Calu3 (cell line): Measurements from ENCODE around the gene MSANTD2. TPM values are rescaled to one million over a fixed set of nuclear protein-coding genes. Genes with fewer than 3 reads are reported as not detected.

ENCODE experiments used
- BruUV-seq: library from RNA; stranded (reverse); fragments of 400-500 nt; replicated peaks from 2 replicates; lab custom pipeline; 2021; lab: Mats Ljungman, UMichigan
- CTCF ChIA-PET: fragments of 300-600 bp; sonication (Branson Sonifier 250); formaldehyde crosslinking; loops from one replicate; lab custom pipeline; 2022; ENCODE audit warnings: antibody characterized with exemption; lab: Charles Lee
- DNase-seq: peaks from one replicate; pipeline ENCODE4 v3.0.0; 2022
- H3K27ac Mint-ChIP-seq: one replicate; pipeline ENCODE4 v1.8.0; 2022; ENCODE audit warnings: mixed read lengths; ENCODE audit not compliant: unreplicated experiment
- H3K27me3 Mint-ChIP-seq: one replicate; pipeline ENCODE4 v1.8.0; 2022; ENCODE audit warnings: mixed read lengths; ENCODE audit not compliant: unreplicated experiment
- H3K36me3 Mint-ChIP-seq: one replicate; pipeline ENCODE4 v1.8.0; 2022; ENCODE audit warnings: mild to moderate bottlenecking, moderate library complexity, mixed read lengths; ENCODE audit not compliant: insufficient read depth, unreplicated experiment
- H3K4me1 Mint-ChIP-seq: one replicate; pipeline ENCODE4 v1.8.0; 2022; ENCODE audit warnings: mild to moderate bottlenecking, low read depth, mixed read lengths; ENCODE audit not compliant: unreplicated experiment
- H3K4me3 Mint-ChIP-seq: one replicate; pipeline ENCODE4 v1.8.0; 2022; ENCODE audit warnings: mild to moderate bottlenecking, low read depth, moderate library complexity, mixed read lengths; ENCODE audit not compliant: unreplicated experiment
- H3K9me3 Mint-ChIP-seq: one replicate; pipeline ENCODE4 v1.8.0; 2022; ENCODE audit warnings: low read depth, mixed read lengths; ENCODE audit not compliant: unreplicated experiment
- CTCF ChIP-seq: fragments of 200-600 bp; IDR thresholded peaks from one replicate; pipeline ENCODE4 v1.8.0; 2022; ENCODE audit warnings: antibody characterized with exemption; ENCODE audit not compliant: unreplicated experiment
- intact Hi-C: fragments of 100-400 bp; cut with micrococcal nuclease; formaldehyde crosslinking; loops from one replicate; pipeline ENCODE4 v1.10.0; 2022; ENCODE audit not compliant: unreplicated experiment
- total RNA-seq: library from RNA; stranded (reverse); gene quantifications from 2 replicates; pipeline ENCODE4 v1.2.3, GENCODE V29; 2022

The MSANTD2 gene
- total RNA-seq, 1 experiment from 2014 or later = 13.0 TPM

- peak overlapping the region; percentile 73 for H3K4me3 Mint-ChIP-seq
- TF ChIP-seq CTCF = peak; percentile 72
- no TSS peak for BruUV-seq
- peaks cover 17% of the 10 kb centered on the region for H3K36me3 Mint-ChIP-seq
- H3K27me3 Mint-ChIP-seq = no peaks in the 10 kb centered on the region
- CTCF ChIA-PET = interaction anchor here (1.1 to 1.8 kb wide), 5 partner anchors 10 to 118 kb away, joined by 3 to 11 read pairs (median 6); partner anchors contain the start of genes SIAE and SPA17
- H3K27ac Mint-ChIP-seq = no peak overlapping the region
- H3K4me1 Mint-ChIP-seq = peaks cover 16% of the 10 kb centered on the region
- peak; percentile 83 for DNase-seq
- no peaks in the 10 kb centered on the region for H3K9me3 Mint-ChIP-seq
- intact Hi-C loops = loop anchor here (2.0 kb wide), 1 partner anchor 78 kb away; no protein-coding TSS in a partner anchor
These were observed 41.6 kb downstream of the MSANTD2 start for GRCh38 chr11:124758355-124759265.

GRCh38 chr11:124757320-124757719, 42.9 kb downstream of the MSANTD2 start:
- BruUV-seq = no TSS peak
- H3K27me3 Mint-ChIP-seq = no peaks in the 10 kb centered on the region

GRCh38 chr11:124756753-124757227, 43.4 kb downstream of the MSANTD2 start:
- intact Hi-C loops = no loop called here
- Mint-ChIP-seq H3K4me3 (no peak overlapping the region), H3K4me1 (peaks cover 13% of the 10 kb centered on the region), H3K27me3 (no peaks in the 10 kb centered on the region), H3K36me3 (peaks cover 9% of the 10 kb centered on the region), H3K9me3 (no peaks in the 10 kb centered on the region), H3K27ac (no peak overlapping the region)
- no TSS peak for BruUV-seq
- DNase-seq = no peak
- no peak for TF ChIP-seq CTCF
- CTCF ChIA-PET = no interaction called here

More at GRCh38 chr11:124757320-124757719, 42.9 kb downstream of the MSANTD2 start:
- CTCF ChIA-PET = no interaction called here
- TF ChIP-seq CTCF = no peak
- no peak overlapping the region for H3K27ac Mint-ChIP-seq
- intact Hi-C loops = no loop called here
- peaks cover 13% of the 10 kb centered on the region for H3K4me1 Mint-ChIP-seq
- peaks cover 9% of the 10 kb centered on the region for H3K36me3 Mint-ChIP-seq
- no peaks in the 10 kb centered on the region for H3K9me3 Mint-ChIP-seq
- no peak for DNase-seq
- no peak overlapping the region for H3K4me3 Mint-ChIP-seq

DNA sequence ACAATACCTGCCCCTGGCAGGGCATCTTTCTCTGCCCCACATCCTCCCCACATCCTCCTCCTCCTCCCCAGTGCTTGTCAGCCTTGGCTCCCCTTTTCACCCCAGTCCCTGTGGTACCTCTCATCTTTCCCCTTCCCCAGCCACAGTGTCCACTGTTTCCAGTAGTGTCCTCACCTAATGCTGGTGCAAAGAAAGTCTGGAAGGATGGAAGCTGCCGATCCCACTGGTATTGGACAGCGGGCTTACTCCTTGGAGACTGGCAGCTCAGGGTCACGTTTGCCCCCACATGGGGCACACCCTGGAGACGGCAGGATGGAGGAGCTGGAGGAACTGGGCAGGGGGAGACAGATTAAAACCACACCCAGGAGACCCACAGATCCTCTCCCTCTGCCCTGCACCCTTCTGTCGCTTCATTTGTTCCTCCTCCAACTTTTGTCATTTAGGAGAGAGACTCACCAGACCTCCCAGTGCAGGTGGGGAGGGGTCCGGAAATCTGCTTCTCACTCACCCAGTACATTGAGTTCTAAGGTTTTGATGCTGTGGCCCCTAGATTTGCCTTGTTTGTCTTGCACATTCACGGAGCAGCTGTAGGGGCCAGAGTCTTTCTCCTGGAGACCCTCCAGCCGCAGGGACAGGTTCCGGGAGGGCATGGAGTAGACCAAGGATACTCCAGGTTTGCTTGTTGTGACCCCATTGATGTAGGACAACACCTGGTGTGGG, 44.0 kb downstream of the MSANTD2 start:
- Mint-ChIP-seq H3K4me1 (peaks cover 13% of the 10 kb centered on the region), H3K27me3 (no peaks in the 10 kb centered on the region), H3K4me3 (no peak overlapping the region), H3K27ac (no peak overlapping the region), H3K9me3 (no peaks in the 10 kb centered on the region), H3K36me3 (peaks cover 9% of the 10 kb centered on the region)
- no peak for DNase-seq
- no TSS peak for BruUV-seq
- CTCF ChIA-PET = no interaction called here
- intact Hi-C loops = no loop called here
- no peak for TF ChIP-seq CTCF
